Measurements from ENCODE around the gene MRNIP.
A peak's percentile ranks its signal among the peaks of the same experiment; 100 is the strongest.
"Not testable (repeated sequence)": the region's sequence is repeated elsewhere in the genome, so short reads cannot be mapped to it uniquely, and the experiment has no call there.

The MRNIP gene

DNA sequence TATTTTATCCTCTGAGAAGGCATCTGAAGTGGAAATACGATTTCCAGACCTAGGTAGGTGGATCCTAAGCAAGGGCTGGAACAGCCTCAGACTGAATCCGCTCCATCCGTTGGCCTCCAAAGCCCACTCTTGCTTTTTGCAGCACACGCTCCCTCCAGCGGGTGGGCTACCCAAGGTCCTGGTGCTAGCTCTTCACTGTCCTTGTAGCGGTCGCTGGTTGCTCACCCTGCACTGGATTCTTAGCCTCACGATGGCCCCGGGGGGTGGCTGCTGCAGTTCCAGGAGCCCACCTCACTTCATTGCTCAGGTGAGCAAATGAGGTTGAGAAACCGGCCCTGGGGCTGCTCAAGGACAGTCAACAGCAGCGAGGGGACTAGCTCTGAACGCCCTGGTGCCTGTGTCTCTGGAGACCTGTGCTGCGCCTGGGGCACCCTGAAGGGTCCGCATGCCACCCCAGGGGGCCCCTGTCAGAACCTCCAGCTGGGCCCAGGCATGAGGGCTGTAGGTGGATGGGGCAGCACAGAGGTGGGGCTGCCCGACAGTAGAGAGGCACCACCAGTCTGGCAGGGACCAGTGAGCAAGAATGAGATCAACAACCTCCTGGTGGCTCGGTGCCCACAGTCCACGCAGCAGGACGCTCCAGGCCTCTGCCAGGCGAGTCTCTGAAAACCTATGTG, 56.3 kb downstream of the MRNIP start:
- peak; percentile 75 for DNase-seq

- peak; percentile 99 for DNase-seq
Measured at GRCh38 chr5:179801304-179802206, 57.1 kb downstream of the MRNIP start.

GRCh38 chr5:179800696-179801201, 57.9 kb downstream of the MRNIP start:
- peak; percentile 46 for DNase-seq

GRCh38 chr5:179800071-179800695, 58.4 kb downstream of the MRNIP start:
- no peak for DNase-seq

GRCh38 chr5:179799644-179799973, 59.0 kb downstream of the MRNIP start:
- no peak for DNase-seq

DNA sequence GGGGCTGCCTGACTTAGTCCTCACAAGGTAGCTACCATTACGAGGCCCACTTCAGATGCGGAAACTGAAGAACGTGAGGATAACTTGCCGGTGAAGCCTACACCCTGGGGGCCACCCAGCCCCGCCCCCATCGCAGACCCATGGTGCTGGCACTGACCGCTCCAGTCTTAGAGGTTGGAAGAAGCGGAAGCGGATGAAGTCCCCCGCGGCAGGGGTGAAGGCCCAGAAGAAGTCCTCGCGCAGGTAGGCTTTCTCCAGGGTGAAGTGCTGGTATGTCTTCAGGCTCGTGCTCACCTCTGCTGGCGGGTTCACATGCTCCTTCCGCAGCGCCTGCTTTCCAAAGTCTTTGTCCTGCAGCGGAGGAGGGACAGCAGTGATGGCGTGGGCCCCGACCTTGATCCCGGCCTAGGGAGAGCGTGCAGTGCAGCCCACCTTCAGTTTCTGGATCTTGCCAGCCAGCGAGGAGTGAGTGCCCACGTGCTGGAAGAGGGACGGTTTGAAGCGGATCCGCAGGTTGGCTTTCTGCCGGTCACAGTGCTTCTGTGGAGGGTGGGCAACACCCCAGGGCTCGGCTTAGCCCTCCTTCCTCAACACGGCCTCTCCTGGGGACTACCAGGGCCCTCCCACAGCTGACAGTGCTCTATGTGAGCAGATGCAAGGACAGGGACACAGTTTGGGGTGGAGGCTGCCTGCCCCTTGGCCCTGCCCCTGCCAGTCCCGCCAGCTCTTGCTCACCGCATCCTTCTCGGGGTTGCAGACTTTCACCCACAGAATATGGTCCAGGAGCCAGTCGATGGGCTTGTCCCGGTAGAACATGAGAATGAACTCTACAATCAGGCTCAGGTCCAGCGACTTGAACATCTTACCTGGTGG, 59.6 kb downstream of the MRNIP start:
- no peak for DNase-seq

- DNase-seq: no peak
Measured at GRCh38 chr5:179798144-179798770, 60.4 kb downstream of the MRNIP start.

GRCh38 chr5:179797741-179798140, 60.9 kb downstream of the MRNIP start:
- DNase-seq: no peak

- DNase-seq: peak; percentile 49
Measured at GRCh38 chr5:179796877-179797608, 61.6 kb downstream of the MRNIP start.

DNA sequence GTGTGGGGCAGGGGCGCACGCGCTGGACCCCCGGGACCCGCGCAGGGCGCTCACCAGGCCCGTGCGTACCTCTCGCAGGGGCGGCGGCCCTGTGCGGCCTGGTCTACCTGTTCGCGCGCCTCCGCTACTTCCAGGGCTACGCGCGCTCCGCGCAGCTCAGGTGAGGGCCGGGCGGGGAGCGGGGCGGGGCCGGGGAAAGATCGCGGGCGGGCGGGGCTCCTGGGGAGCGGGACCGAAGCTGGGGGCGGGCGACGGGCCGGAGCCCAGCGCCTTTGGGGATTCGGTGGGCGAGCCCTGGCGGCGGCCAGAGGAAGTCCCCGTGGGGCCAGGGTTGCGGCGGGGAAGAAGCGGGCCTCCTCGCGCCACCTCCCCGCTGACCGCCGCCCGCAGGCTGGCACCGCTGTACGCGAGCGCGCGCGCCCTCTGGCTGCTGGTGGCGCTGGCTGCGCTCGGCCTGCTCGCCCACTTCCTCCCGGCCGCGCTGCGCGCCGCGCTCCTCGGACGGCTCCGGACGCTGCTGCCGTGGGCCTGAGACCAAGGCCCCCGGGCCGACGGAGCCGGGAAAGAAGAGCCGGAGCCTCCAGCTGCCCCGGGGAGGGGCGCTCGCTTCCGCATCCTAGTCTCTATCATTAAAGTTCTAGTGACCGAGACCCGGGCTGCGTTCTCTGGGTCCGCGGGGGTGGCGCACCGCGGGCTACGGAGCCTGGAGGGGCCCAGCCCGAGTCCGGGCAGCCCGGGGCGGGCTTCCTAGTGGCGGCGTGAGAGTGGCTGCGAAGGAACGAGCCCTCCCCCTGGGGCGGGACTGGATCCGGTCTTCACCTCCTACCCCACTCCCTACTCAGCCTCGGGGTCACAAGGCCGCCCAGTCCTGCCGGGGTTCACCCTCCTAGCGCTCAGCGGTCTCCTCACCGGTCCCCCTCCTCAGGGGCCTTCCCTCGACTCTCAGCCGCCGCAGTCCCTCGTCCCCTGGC, 62.5 kb downstream of the MRNIP start:
- DNase-seq: peak; percentile 98

DNA sequence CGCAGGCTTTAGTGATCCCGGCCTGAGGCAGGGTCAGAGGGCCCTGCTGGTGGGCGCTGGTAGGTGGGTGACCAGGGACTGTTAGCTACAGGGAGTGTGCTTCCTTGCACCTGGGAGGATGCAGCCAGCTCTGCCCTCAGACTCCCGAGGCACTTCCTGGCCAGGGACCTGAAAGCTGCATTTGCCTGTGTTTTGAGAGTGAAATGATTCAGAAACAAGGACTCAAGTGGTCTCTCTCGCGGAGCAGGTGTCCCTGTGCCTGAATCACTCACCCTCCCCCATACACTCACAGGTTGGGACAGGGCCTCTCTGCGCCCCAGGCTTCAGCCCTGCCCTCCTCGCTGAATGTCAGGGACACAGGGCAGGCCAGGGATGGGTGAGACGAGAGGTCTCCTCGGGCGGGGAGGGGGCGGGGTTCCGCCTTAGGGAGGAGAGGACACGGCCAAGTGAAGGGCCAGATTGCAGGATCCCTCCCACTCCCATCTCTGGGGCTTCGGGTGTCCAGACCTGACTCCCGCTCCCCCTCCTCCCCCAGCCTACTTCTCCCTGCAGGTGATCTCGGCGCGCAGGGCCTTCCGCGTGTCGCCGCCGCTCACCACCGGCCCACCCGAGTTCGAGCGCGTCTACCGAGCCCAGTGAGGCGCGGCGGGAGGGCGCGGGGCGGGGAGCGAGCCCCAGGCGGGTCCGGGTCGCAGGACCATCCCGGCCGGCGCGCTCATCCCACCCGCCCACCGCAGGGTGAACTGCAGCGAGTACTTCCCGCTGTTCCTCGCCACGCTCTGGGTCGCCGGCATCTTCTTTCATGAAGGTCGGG, 63.4 kb downstream of the MRNIP start:
- peak; percentile 53 for DNase-seq

GRCh38 chr5:179794575-179794974, 64.0 kb downstream of the MRNIP start:
- DNase-seq: no peak

GRCh38 chr5:179794171-179794570, 64.4 kb downstream of the MRNIP start:
- no peak for DNase-seq

DNA sequence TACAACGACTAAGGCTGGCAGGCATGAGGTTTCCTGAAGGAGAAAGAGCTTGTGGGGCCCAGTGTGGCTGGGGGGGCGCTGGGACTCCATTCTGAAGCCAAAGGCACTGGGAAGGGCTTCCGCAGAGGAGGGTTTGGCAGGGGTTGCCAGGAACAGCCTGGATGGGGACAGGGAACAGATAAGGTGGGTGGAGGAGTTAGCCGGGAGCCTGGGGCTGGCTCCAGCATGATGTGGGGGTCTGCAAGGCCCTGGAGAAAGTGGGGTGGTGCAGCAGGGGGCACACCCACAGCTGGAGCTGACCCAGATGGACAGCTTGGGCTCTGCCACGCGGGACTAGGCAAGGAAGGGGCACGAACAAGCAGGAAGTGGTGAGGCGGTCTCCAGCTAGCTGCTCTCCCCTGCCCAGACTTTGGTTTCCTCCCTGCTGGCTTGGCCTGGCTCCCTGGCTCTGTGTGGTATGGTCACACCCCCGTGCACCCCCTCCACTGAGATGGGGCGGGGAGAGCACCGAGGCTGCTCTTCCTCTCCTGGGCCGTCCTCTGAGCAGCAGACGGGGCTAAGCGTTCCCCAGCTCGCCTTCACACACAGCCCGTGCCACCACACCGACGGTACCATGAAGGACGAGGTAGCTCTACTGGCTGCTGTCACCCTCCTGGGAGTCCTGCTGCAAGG, 65.0 kb downstream of the MRNIP start, which contains the start of gene LTC4S:
Gene LTC4S (plus strand): TSS at position 519 of the 672 bp plus-strand sequence. CDS start 95 bp downstream, at position 614.
- no peak for DNase-seq

DNA sequence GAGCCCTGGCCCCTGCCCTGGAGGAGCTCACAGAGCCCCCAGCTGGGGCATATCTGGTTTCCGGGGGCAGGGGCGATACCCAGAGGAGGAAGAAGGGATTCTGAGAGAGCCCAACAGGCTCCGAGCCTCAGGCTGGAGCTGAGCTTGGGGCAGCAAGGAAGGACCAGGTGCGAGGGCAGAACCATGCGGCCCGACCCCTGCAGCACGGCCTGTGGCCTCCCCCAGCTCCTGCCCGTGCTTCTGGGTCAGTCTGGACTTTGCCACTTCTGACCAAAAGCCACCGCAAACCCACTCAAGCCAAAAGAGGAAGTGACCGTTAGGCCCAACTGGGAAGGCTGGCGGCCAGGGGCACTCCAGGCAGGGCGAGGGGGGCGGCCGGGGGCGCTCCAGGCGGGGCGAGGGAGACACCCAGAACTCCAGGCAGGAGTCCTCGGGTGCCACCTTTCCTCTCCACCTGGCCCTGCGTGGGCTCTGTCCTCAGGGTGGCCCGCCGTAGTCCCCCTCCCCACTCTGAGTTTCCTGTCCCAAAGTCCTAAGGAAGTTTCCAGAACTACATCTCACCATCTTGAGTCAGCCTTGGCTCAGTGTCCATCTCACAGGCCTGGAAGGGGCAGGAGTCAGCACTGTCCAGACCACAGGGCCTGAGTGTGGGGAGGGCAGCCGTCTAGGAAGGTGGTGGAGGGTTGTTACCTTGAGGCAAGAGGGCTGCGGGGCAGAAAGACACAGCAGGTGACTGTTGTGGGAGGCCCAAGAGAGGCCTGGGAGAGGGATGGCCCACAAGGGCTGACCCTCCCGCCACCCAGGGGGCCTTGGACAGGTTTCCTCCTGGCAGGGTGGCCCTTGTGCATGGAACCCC, 65.8 kb downstream of the MRNIP start:
- no peak for DNase-seq

GRCh38 chr5:179791881-179792611, 66.6 kb downstream of the MRNIP start:
- DNase-seq: no peak

GRCh38 chr5:179789278-179789677, 69.3 kb downstream of the MRNIP start:
- not testable (repeated sequence) for DNase-seq

All from 8988T (cell line).